Endothelial cell (in vitro differentiated cells): ENCODE results near the gene SARS1. TPM values are rescaled to one million over a fixed set of nuclear protein-coding genes. Genes with fewer than 3 reads are reported as not detected.

Source experiments
- DNase-seq: peaks from one replicate; pipeline ENCODE4 v3.0.0; 2021; ENCODE audit warnings: low spot score
- H3K27ac Mint-ChIP-seq: one replicate; pipeline ENCODE4 v1.8.0; 2021; ENCODE audit warnings: mixed read lengths, inconsistent platforms; ENCODE audit not compliant: unreplicated experiment
- H3K27me3 Mint-ChIP-seq: one replicate; pipeline ENCODE4 v1.8.0; 2021; ENCODE audit warnings: mild to moderate bottlenecking, moderate library complexity, mixed read lengths, inconsistent platforms; ENCODE audit not compliant: unreplicated experiment
- H3K36me3 Mint-ChIP-seq: one replicate; pipeline ENCODE4 v1.8.0; 2021; ENCODE audit warnings: mild to moderate bottlenecking, low read depth, mixed read lengths, inconsistent platforms; ENCODE audit not compliant: unreplicated experiment
- H3K4me1 Mint-ChIP-seq: one replicate; pipeline ENCODE4 v1.8.0; 2021; ENCODE audit warnings: mild to moderate bottlenecking, mixed read lengths, inconsistent platforms; ENCODE audit not compliant: unreplicated experiment
- H3K4me3 Mint-ChIP-seq: one replicate; pipeline ENCODE4 v1.8.0; 2021; ENCODE audit warnings: mild to moderate bottlenecking, mixed read lengths, inconsistent platforms; ENCODE audit not compliant: unreplicated experiment
- H3K9me3 Mint-ChIP-seq: one replicate; pipeline ENCODE4 v1.8.0; 2021; ENCODE audit warnings: mixed read lengths, inconsistent platforms; ENCODE audit not compliant: unreplicated experiment
- CTCF ChIP-seq: fragments of 200-600 bp; sonication (generic); IDR thresholded peaks from one replicate; pipeline ENCODE4 v1.5.0; 2021; ENCODE audit warnings: antibody characterized with exemption; ENCODE audit not compliant: unreplicated experiment
- total RNA-seq: library from RNA; stranded (reverse); fragmentation: NEBNext Ultra II Directional; extraction: Animal tissue kit (Norgen Biotek cat#: 25700); gene quantifications from one replicate; pipeline ENCODE4 v1.2.1, GENCODE V29; 2021; ENCODE audit not compliant: unreplicated experiment

The SARS1 gene
- total RNA-seq, 1 donor from 2014 or later = 125 TPM

GRCh38 chr1:109246141-109246551 is 32.4 kb downstream of the SARS1 start:
- Mint-ChIP-seq H3K4me3 (no peak overlapping the region), H3K27me3 (peaks cover 12% of the 10 kb centered on the region)
- DNase-seq = no peak

GRCh38 chr1:109247401-109248365 is 34.0 kb downstream of the SARS1 start:
- H3K4me3 Mint-ChIP-seq = no peak overlapping the region

More at GRCh38 chr1:109246141-109246551, 32.4 kb downstream of the SARS1 start:
- H3K36me3 Mint-ChIP-seq = peaks cover 8% of the 10 kb centered on the region
- H3K4me1 Mint-ChIP-seq = peaks cover 24% of the 10 kb centered on the region
- no peaks in the 10 kb centered on the region for H3K9me3 Mint-ChIP-seq
- no peak overlapping the region for H3K27ac Mint-ChIP-seq
- TF ChIP-seq CTCF = no peak

DNA sequence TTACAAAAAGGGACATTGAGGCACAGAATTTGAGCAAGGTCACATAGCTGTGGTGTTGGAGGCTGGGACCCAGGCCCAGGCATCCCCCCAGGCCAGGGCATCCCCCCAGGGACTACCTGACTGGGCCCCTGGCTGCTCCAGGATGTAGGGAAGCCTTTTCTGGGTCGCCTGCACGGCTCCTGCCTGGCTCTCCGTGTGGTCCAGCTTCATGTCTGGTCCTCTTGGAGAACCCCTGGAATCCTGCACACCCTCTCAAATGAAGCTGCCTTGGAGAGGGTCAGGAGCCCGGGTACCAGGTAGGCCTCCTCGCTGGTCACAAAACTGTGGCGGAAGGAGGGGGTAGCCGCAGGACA is 34.7 kb downstream of the SARS1 start:
- Mint-ChIP-seq H3K27me3 (peaks cover 19% of the 10 kb centered on the region), H3K9me3 (no peaks in the 10 kb centered on the region), H3K4me3 (no peak overlapping the region), H3K4me1 (peaks cover 10% of the 10 kb centered on the region), H3K27ac (no peak overlapping the region), H3K36me3 (no peaks in the 10 kb centered on the region)
- DNase-seq = no peak
- no peak for TF ChIP-seq CTCF

More at GRCh38 chr1:109247401-109248365, 34.0 kb downstream of the SARS1 start:
- Mint-ChIP-seq H3K27me3 (peaks cover 19% of the 10 kb centered on the region), H3K4me1 (peaks cover 10% of the 10 kb centered on the region), H3K9me3 (no peaks in the 10 kb centered on the region), H3K36me3 (peaks cover 2% of the 10 kb centered on the region), H3K27ac (no peak overlapping the region)
- no peak for DNase-seq
- no peak for TF ChIP-seq CTCF

DNA sequence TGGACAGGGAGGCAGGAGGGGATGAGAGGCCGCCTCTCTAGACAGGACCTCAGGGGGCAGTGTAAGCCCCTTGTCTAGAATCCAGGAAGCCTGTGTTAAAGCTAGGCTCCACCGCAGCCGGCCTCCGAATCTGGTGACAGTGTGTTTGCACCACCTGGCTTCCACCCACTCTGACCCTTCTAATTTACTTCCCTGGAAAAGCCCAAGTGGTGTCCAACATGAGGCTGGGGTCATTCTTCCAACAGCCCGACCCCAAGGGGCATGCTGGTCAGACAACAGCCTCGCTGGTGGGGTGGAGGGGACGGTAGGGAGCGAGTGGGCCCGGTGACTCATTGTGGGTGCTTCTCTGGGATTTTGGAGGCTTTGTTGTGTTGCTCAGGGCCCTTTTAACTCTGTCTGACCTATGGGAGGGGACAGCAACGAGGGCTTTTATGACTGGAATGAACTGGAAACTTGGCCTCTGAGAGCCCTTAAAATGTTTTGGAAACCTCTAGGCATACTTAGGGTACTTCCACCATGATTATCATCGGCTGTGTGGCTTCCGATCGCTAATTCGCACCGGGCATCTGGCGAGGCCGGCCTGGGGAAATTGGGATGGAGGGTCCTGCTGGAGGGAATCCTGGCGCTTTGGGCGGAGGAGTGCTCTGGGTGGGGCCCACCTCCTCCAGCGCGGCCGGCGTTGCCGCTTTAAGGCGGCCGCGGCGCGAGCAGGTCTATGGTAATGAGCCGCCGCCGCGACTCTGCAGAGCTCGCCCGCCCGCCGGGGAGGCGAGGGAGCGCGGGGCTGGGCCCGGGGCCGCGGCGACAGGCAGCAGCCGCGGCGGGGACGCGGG is 35.3 kb downstream of the SARS1 start, which contains the start of gene CELSR2:
Gene CELSR2, plus strand, starts transcription at position 743 of the 833 bp plus-strand sequence. CDS start 541 bp downstream, outside the sequence.
- peak; percentile 60 for DNase-seq
- Mint-ChIP-seq H3K4me1 (peaks cover 13% of the 10 kb centered on the region), H3K4me3 (no peak within 1 kb of the TSS), H3K27ac (no peak within 1 kb of the TSS), H3K9me3 (no peaks in the 10 kb centered on the region), H3K27me3 (peaks cover 19% of the 10 kb centered on the region), H3K36me3 (no peaks in the 10 kb centered on the region)
- no peak for TF ChIP-seq CTCF
